Endothelial cell of umbilical vein (primary cell): ENCODE results near the gene PLA2G5. TPM values are rescaled to one million over a fixed set of nuclear protein-coding genes. Genes with fewer than 3 reads are reported as not detected.

Source experiments
- BruUV-seq: library from RNA; stranded (reverse); fragments of 400-500 nt; replicated peaks from 2 replicates; lab custom pipeline; 2021; lab: Mats Ljungman, UMichigan
- CTCF ChIA-PET: fragments of 300-600, 350-600 bp; sonication (Branson Sonifier 250); formaldehyde crosslinking; loops from one replicate; lab custom pipeline; 2021; ENCODE audit warnings: antibody characterized with exemption, inconsistent platforms; lab: Charles Lee
- POLR2A ChIA-PET: fragments of 300-600, 350-600 bp; sonication (Branson Sonifier 250); formaldehyde crosslinking; loops from one replicate; lab custom pipeline; 2021; ENCODE audit warnings: antibody characterized with exemption, inconsistent platforms; lab: Charles Lee
- DNase-seq: peaks from one replicate; pipeline ENCODE4 v3.0.0-alpha.2; 2011; ENCODE audit warnings: low read depth, low spot score
- FAIRE-seq: peaks from 2 replicates; lab custom pipeline; 2011; peaks lifted over from hg19 to GRCh38; lab: Jason Lieb, UNC
- H2AFZ ChIP-seq: 2 replicates; pipeline ENCODE4 v1.6.0; 2012; ENCODE audit warnings: low read depth, low read length, control low read depth, inconsistent platforms
- H3K27ac ChIP-seq: 2 replicates; pipeline ENCODE4 v1.5.1; 2011; ENCODE audit warnings: low read depth, mild to moderate bottlenecking, control low read depth, low read length, moderate library complexity; ENCODE audit not compliant: insufficient read depth
- H3K27me3 ChIP-seq, 2 experiments: 2 replicates each; pipeline versions ENCODE4 v1.6.0 to v1.6.1; 2011; ENCODE audit warnings: low read length in 2 of 2, mixed read lengths in 1 of 2; ENCODE audit not compliant: control insufficient read depth in 2 of 2, insufficient read depth in 2 of 2
- H3K36me3 ChIP-seq, 2 experiments: 2 replicates in 1 of 2; 3 replicates in 1 of 2; pipeline ENCODE4 v1.5.1; 2011; ENCODE audit warnings: low read length in 2 of 2, mild to moderate bottlenecking in 1 of 2, moderate library complexity in 1 of 2; ENCODE audit not compliant: control insufficient read depth in 2 of 2, insufficient read depth in 2 of 2; ENCODE audit errors: extremely low read depth in 1 of 2
- H3K4me1 ChIP-seq: 3 replicates; pipeline ENCODE4 v1.5.1; 2011; ENCODE audit warnings: mild to moderate bottlenecking, low read length; ENCODE audit not compliant: control insufficient read depth, insufficient read depth; ENCODE audit errors: extremely low read depth
- H3K4me2 ChIP-seq: 2 replicates; pipeline ENCODE4 v1.6.1; 2011; ENCODE audit warnings: low read length, control low read depth, mixed read lengths; ENCODE audit not compliant: insufficient read depth
- H3K4me3 ChIP-seq, 3 experiments: fragments of 200-600 bp in 1 of 3; sonication (generic), shearing (Covaris generic) in 1 of 3; replicated peaks in 1 of 3; 2 replicates each; pipeline ENCODE4 v1.5.1; 2011 to 2016; ENCODE audit warnings: control low read depth in 3 of 3, low read length in 3 of 3, mild to moderate bottlenecking in 2 of 3, inconsistent platforms in 1 of 3, low read depth in 1 of 3, moderate library complexity in 1 of 3; ENCODE audit not compliant: insufficient read depth in 1 of 3
- H3K79me2 ChIP-seq: 2 replicates; pipeline ENCODE4 v1.6.0; 2012; ENCODE audit warnings: low read length, inconsistent platforms; ENCODE audit not compliant: control insufficient read depth, insufficient read depth
- H3K9ac ChIP-seq: replicated peaks from 2 replicates; pipeline ENCODE3; 2011; ENCODE audit warnings: low read length, control low read depth; ENCODE audit not compliant: insufficient read depth; ENCODE audit errors: extremely low read depth
- H3K9me1 ChIP-seq: replicated peaks from 3 replicates; pipeline ENCODE4 v1.6.0; 2011; ENCODE audit warnings: mild to moderate bottlenecking, low read length; ENCODE audit not compliant: control insufficient read depth, insufficient read depth; ENCODE audit errors: extremely low read depth
- H3K9me3 ChIP-seq: replicated peaks from 2 replicates; pipeline ENCODE4 v1.5.1; 2012; ENCODE audit warnings: low read length, inconsistent platforms; ENCODE audit not compliant: control insufficient read depth, insufficient read depth
- H4K20me1 ChIP-seq: replicated peaks from 2 replicates; pipeline ENCODE3; 2011; ENCODE audit warnings: mild to moderate bottlenecking, low read length; ENCODE audit not compliant: control insufficient read depth, insufficient read depth; ENCODE audit errors: extremely low read depth
- CTCF ChIP-seq, 2 donors: IDR thresholded peaks; 1 replicate in 1 of 2; 2 replicates in 1 of 2; pipeline ENCODE4 v1.5.1; 2011; ENCODE audit warnings: low read length in 2 of 2, mild to moderate bottlenecking in 2 of 2, moderate library complexity in 2 of 2, control low read depth in 1 of 2, inconsistent platforms in 1 of 2, low read depth in 1 of 2; ENCODE audit not compliant: insufficient read depth in 1 of 2; ENCODE audit errors: extremely low read depth in 1 of 2
- EZH2 ChIP-seq: IDR thresholded peaks from 2 replicates; pipeline ENCODE4 v1.6.1; 2012; ENCODE audit warnings: borderline replicate concordance, low read depth, mild to moderate bottlenecking, moderate library complexity, low read length, inconsistent platforms; ENCODE audit not compliant: severe bottlenecking
- FOS ChIP-seq: IDR thresholded peaks from 2 replicates; pipeline ENCODE4 v1.6.1; 2011; ENCODE audit warnings: mild to moderate bottlenecking, low read length, moderate library complexity, borderline replicate concordance; ENCODE audit not compliant: insufficient read depth
- GATA2 ChIP-seq: IDR thresholded peaks from 2 replicates; pipeline ENCODE4 v1.7.0; 2011; ENCODE audit warnings: low read depth, mild to moderate bottlenecking, moderate library complexity, mixed read lengths, low read length; ENCODE audit not compliant: insufficient read length, insufficient read depth
- JUN ChIP-seq: IDR thresholded peaks from 2 replicates; pipeline ENCODE4 v1.6.1; 2011; ENCODE audit warnings: borderline replicate concordance, low read depth; ENCODE audit not compliant: insufficient read length, insufficient read depth
- MAX ChIP-seq: IDR thresholded peaks from 2 replicates; pipeline ENCODE4 v1.6.1; 2011; ENCODE audit not compliant: insufficient read depth, insufficient read length
- MYC ChIP-seq: IDR thresholded peaks from one replicate; pipeline ENCODE4 v1.6.1; 2011; ENCODE audit warnings: mild to moderate bottlenecking, low read depth, low read length
- POLR2A ChIP-seq: IDR thresholded peaks from 2 replicates; pipeline ENCODE4 v1.6.1; 2012; ENCODE audit warnings: low read depth, mild to moderate bottlenecking, control low read depth, low read length
- POLR2AphosphoS5 ChIP-seq: IDR thresholded peaks from 2 replicates; pipeline ENCODE4 v1.6.1; 2012; ENCODE audit warnings: low read depth, mild to moderate bottlenecking, control low read depth, low read length, moderate library complexity; ENCODE audit not compliant: insufficient read depth
- dilution Hi-C: fragments of 300-500 bp; cut with MboI; formaldehyde crosslinking; loops from one replicate; pipeline ENCODE4 v1.15.0; 2019; ENCODE audit warnings: low sequenced_read_pairs; ENCODE audit not compliant: extremely low pct_ligation_motif_present
- intact Hi-C: fragments of 100-400 bp; cut with micrococcal nuclease; formaldehyde crosslinking; loops from one replicate; pipeline ENCODE4 v1.10.0; 2022
- polyA plus RNA-seq, 4 experiments: library from polyadenylated mRNA; depleted of rRNA in 3 of 4; stranded (reverse) in 3 of 4; unstranded in 1 of 4; fragments of >200 nt; gene quantifications; 2 replicates each; pipeline versions ENCODE4 v1.2.1 to v1.2.3, GENCODE V29; 2011 to 2012; ENCODE audit warnings: missing spikeins in 1 of 4
- total RNA-seq: library from RNA; stranded (reverse); gene quantifications from 2 replicates; pipeline ENCODE4 v1.2.3, GENCODE V29; 2021

Gene PLA2G5
- total and polyA plus RNA-seq, 2 donors (not counting 3 experiments of a cell fraction or from before 2014, with no cell fraction given), result 0.06 TPM; not detected in 1

DNA sequence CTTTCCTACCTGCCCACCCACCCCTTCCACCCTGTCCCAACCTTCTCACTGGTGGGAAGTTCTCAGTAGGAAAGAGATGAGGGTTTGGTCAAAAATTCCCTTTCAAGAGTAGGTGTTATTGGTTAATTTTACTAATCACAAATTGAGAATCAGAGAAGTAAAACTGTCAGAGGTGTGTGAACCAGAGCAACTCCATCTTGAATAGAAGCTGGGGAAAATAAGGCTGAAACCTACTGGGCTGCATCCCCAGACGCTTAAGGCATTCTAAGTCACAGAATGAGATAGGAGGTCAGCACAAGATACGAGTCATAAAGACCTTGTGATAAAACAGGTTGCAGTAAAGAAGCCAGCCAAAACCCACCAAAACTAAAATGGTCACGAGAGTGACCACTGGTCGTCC lies 37.8 kb downstream of the PLA2G5 start:
- DNase-seq, result no peak
- Histone ChIP-seq H2AFZ (no peak overlapping the region), H3K4me3 (no peak overlapping the region), H3K79me2 (no peaks in the 10 kb centered on the region), H4K20me1 (no peaks in the 10 kb centered on the region), H3K9ac (no peak overlapping the region), H3K4me2 (no peak overlapping the region), H3K9me3 (no peaks in the 10 kb centered on the region), H3K27ac (no peak overlapping the region), H3K4me1 (peaks cover 14% of the 10 kb centered on the region), H3K27me3 (peaks cover 0 to 2% of the 10 kb centered on the region in 2 experiments), H3K9me1 (no peaks in the 10 kb centered on the region), H3K36me3 (no peaks in the 10 kb centered on the region)
- intact Hi-C loops, result no loop called here
- POLR2A ChIA-PET, result no interaction called here
- no peak for FAIRE-seq
- CTCF ChIA-PET, result interaction anchor here (0.6 to 1.5 kb wide), 2 partner anchors 12 to 44 kb away, joined by 3 to 4 read pairs; partner anchors contain the start of gene PLA2G2D
- dilution Hi-C loops, result no loop called here
- TF ChIP-seq EZH2 (no peak), JUN (no peak), POLR2AphosphoS5 (no peak), FOS (no peak), MAX (no peak), CTCF (IDR thresholded peaks at IDR 0.05; ENCODE audit: extremely low read depth in 1 of 2, insufficient read depth in 1 of 2, low read depth in 1 of 2, low read length in 2 of 2) (no peak), GATA2 (no peak), MYC (no peak), POLR2A (no peak)
- BruUV-seq, result no TSS peak
